Neural cell (in vitro differentiated cells): Measurements from ENCODE around the gene FLT3LG. TPM values are rescaled to one million over a fixed set of nuclear protein-coding genes. Genes with fewer than 3 reads are reported as not detected.

Experiments
- H2AFZ ChIP-seq: fragments of 200-600, 300-800 bp; sonication (generic), shearing (Covaris generic); 2 replicates; pipeline ENCODE4 v1.6.0; 2014; ENCODE audit warnings: low read depth, mild to moderate bottlenecking, antibody characterized with exemption, low read length, moderate library complexity
- H3F3A ChIP-seq: fragments of 200-600 bp; shearing (Covaris generic); 2 replicates; pipeline ENCODE4 v1.6.1; 2016; ENCODE audit warnings: mild to moderate bottlenecking, moderate library complexity, mixed read lengths, antibody characterized with exemption, low read length; ENCODE audit not compliant: insufficient read depth, poor library complexity, severe bottlenecking
- H3K27ac ChIP-seq: fragments of 200-600, 300-800 bp; sonication (generic), shearing (Covaris generic); 2 replicates; pipeline ENCODE4 v1.5.1; 2014; ENCODE audit warnings: mild to moderate bottlenecking, low read length, moderate library complexity
- H3K27me3 ChIP-seq: fragments of 300-800, 200-600 bp; sonication (generic), shearing (Covaris generic); 2 replicates; pipeline ENCODE4 v1.6.0; 2014; ENCODE audit warnings: mild to moderate bottlenecking, low read depth, low read length, moderate library complexity; ENCODE audit not compliant: insufficient read depth
- H3K36me3 ChIP-seq: fragments of 300-800, 200-600 bp; sonication (generic), shearing (Covaris generic); 2 replicates; pipeline ENCODE4 v1.5.1; 2014; ENCODE audit warnings: mild to moderate bottlenecking, antibody characterized with exemption, low read length, moderate library complexity; ENCODE audit not compliant: insufficient read depth
- H3K4me2 ChIP-seq: fragments of 300-800, 200-600 bp; sonication (generic), shearing (Covaris generic); 2 replicates; pipeline ENCODE4 v1.6.0; 2014; ENCODE audit warnings: mild to moderate bottlenecking, low read length
- H3K4me3 ChIP-seq: fragments of 300-800, 200-600 bp; sonication (generic), shearing (Covaris generic); 2 replicates; pipeline ENCODE4 v1.5.1; 2014; ENCODE audit warnings: mild to moderate bottlenecking, low read length, moderate library complexity
- H3K79me2 ChIP-seq: fragments of 200-600 bp; shearing (Covaris generic); replicated peaks from 2 replicates; pipeline ENCODE4 v1.6.0; 2014; ENCODE audit warnings: mild to moderate bottlenecking, low read length, moderate library complexity; ENCODE audit not compliant: insufficient read depth
- H3K9ac ChIP-seq: fragments of 300-800, 200-600 bp; sonication (generic), shearing (Covaris generic); 2 replicates; pipeline ENCODE4 v1.6.1; 2016; ENCODE audit warnings: mild to moderate bottlenecking, low read length, mixed read lengths
- H3K9me2 ChIP-seq: fragments of 200-600 bp; shearing (Covaris generic); 2 replicates; pipeline ENCODE4 v1.6.1; 2016; ENCODE audit warnings: mild to moderate bottlenecking, low read length, mixed read lengths; ENCODE audit not compliant: insufficient read depth
- H3K9me3 ChIP-seq: fragments of 200-600, 300-800 bp; sonication (generic), shearing (Covaris generic); 2 replicates; pipeline ENCODE4 v1.6.1; 2016; ENCODE audit warnings: mild to moderate bottlenecking, mixed run types, low read length, moderate library complexity, mixed read lengths
- H4K20me1 ChIP-seq: fragments of 200-600 bp; shearing (Covaris generic); 2 replicates; pipeline ENCODE4 v1.6.1; 2016; ENCODE audit warnings: mild to moderate bottlenecking, mixed run types; ENCODE audit not compliant: insufficient read depth
- EP300 ChIP-seq: fragments of 450-650 bp; conservative IDR thresholded peaks from 2 replicates; pipeline ENCODE4 v1.6.1; 2014; ENCODE audit warnings: antibody characterized with exemption, mild to moderate bottlenecking, moderate library complexity; ENCODE audit not compliant: poor library complexity, severe bottlenecking
- EZH2 ChIP-seq: fragments of 200-600, 300-800 bp; shearing (Covaris generic), sonication (generic); IDR thresholded peaks from 2 replicates; pipeline ENCODE4 v1.6.1; 2014; ENCODE audit warnings: antibody characterized with exemption, low read length, borderline replicate concordance, mild to moderate bottlenecking; ENCODE audit not compliant: insufficient read depth, poor library complexity, severe bottlenecking
- MXI1 ChIP-seq: fragments of 450-650 bp; conservative IDR thresholded peaks from 2 replicates; pipeline ENCODE4 v1.6.1; 2014; ENCODE audit warnings: antibody characterized with exemption, mild to moderate bottlenecking; ENCODE audit not compliant: poor library complexity, severe bottlenecking
- POLR2AphosphoS5 ChIP-seq: IDR thresholded peaks from 2 replicates; pipeline ENCODE4 v1.6.1; 2012
- RAD21 ChIP-seq: fragments of 450-650 bp; conservative IDR thresholded peaks from 2 replicates; pipeline ENCODE4 v1.6.1; 2014; ENCODE audit warnings: antibody characterized with exemption, mild to moderate bottlenecking, moderate library complexity
- SMC3 ChIP-seq: fragments of 450-650 bp; conservative IDR thresholded peaks from 2 replicates; pipeline ENCODE4 v1.6.1; 2014; ENCODE audit warnings: antibody characterized with exemption, mild to moderate bottlenecking, moderate library complexity; ENCODE audit not compliant: poor library complexity
- TAF1 ChIP-seq: IDR thresholded peaks from 2 replicates; pipeline ENCODE4 v1.6.1; 2012; ENCODE audit warnings: low read depth
- polyA plus RNA-seq: library from polyadenylated mRNA; depleted of rRNA; stranded (reverse); fragments of >200 nt; gene quantifications from 2 replicates; pipeline ENCODE4 v1.2.3, GENCODE V29; 2014
- TF ChIP-seq, protein P1 (sequence below): IDR thresholded peaks from 2 replicates; pipeline ENCODE4 v1.6.1; 2012; ENCODE audit warnings: borderline replicate concordance
- TF ChIP-seq, protein P2 (sequence below): fragments of 450-650 bp; IDR thresholded peaks from 2 replicates; pipeline ENCODE4 v1.5.1; 2014; ENCODE audit warnings: antibody characterized with exemption, mild to moderate bottlenecking, moderate library complexity; ENCODE audit not compliant: poor library complexity, severe bottlenecking

Gene FLT3LG
- polyA plus RNA-seq, 1 donor from 2014 or later, result not detected

DNA sequence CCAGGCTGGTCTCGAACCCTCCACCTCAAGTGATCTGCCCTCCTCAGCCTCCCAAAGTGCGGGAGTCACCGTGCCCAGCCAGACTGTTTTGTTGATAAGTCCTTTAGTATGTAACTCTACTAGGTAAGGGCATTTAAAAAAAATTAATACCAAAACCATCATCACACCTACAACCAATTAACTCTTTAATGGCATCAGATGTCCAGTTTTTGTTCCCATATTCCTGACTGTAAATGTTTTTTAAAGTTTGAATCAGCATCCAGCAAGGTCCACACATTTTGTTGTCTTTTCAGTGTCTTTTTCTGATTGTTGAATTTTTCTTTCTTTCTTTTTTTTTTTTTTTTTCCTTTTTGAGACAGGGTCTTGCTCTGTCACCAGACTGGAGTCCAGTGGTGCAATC, 44.0 kb downstream of the FLT3LG start:
- H3K27ac ChIP-seq, result no peak overlapping the region
- H3K9me3 ChIP-seq, result no peaks in the 10 kb centered on the region
- no peak overlapping the region for H3K9ac ChIP-seq
- H3K9me2 ChIP-seq, result no peaks in the 10 kb centered on the region
- no peaks in the 10 kb centered on the region for H3F3A ChIP-seq
- no peaks in the 10 kb centered on the region for H3K27me3 ChIP-seq
- H3K4me3 ChIP-seq, result no peak overlapping the region
- TF ChIP-seq POLR2AphosphoS5, result no peak
- TF ChIP-seq, protein P1, sequence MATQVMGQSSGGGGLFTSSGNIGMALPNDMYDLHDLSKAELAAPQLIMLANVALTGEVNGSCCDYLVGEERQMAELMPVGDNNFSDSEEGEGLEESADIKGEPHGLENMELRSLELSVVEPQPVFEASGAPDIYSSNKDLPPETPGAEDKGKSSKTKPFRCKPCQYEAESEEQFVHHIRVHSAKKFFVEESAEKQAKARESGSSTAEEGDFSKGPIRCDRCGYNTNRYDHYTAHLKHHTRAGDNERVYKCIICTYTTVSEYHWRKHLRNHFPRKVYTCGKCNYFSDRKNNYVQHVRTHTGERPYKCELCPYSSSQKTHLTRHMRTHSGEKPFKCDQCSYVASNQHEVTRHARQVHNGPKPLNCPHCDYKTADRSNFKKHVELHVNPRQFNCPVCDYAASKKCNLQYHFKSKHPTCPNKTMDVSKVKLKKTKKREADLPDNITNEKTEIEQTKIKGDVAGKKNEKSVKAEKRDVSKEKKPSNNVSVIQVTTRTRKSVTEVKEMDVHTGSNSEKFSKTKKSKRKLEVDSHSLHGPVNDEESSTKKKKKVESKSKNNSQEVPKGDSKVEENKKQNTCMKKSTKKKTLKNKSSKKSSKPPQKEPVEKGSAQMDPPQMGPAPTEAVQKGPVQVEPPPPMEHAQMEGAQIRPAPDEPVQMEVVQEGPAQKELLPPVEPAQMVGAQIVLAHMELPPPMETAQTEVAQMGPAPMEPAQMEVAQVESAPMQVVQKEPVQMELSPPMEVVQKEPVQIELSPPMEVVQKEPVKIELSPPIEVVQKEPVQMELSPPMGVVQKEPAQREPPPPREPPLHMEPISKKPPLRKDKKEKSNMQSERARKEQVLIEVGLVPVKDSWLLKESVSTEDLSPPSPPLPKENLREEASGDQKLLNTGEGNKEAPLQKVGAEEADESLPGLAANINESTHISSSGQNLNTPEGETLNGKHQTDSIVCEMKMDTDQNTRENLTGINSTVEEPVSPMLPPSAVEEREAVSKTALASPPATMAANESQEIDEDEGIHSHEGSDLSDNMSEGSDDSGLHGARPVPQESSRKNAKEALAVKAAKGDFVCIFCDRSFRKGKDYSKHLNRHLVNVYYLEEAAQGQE, result no peak
- no peak for TF ChIP-seq RAD21
- TF ChIP-seq EP300, result no peak
- no peak for TF ChIP-seq EZH2
- TF ChIP-seq SMC3, result no peak
- TF ChIP-seq, protein P2, sequence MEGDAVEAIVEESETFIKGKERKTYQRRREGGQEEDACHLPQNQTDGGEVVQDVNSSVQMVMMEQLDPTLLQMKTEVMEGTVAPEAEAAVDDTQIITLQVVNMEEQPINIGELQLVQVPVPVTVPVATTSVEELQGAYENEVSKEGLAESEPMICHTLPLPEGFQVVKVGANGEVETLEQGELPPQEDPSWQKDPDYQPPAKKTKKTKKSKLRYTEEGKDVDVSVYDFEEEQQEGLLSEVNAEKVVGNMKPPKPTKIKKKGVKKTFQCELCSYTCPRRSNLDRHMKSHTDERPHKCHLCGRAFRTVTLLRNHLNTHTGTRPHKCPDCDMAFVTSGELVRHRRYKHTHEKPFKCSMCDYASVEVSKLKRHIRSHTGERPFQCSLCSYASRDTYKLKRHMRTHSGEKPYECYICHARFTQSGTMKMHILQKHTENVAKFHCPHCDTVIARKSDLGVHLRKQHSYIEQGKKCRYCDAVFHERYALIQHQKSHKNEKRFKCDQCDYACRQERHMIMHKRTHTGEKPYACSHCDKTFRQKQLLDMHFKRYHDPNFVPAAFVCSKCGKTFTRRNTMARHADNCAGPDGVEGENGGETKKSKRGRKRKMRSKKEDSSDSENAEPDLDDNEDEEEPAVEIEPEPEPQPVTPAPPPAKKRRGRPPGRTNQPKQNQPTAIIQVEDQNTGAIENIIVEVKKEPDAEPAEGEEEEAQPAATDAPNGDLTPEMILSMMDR, result no peak
- TF ChIP-seq TAF1, result no peak
- no peak for TF ChIP-seq MXI1
- H2AFZ ChIP-seq, result no peak overlapping the region
- no peaks in the 10 kb centered on the region for H3K36me3 ChIP-seq
- H3K79me2 ChIP-seq, result no peaks in the 10 kb centered on the region
- H4K20me1 ChIP-seq, result no peaks in the 10 kb centered on the region
- H3K4me2 ChIP-seq, result no peak overlapping the region

DNA sequence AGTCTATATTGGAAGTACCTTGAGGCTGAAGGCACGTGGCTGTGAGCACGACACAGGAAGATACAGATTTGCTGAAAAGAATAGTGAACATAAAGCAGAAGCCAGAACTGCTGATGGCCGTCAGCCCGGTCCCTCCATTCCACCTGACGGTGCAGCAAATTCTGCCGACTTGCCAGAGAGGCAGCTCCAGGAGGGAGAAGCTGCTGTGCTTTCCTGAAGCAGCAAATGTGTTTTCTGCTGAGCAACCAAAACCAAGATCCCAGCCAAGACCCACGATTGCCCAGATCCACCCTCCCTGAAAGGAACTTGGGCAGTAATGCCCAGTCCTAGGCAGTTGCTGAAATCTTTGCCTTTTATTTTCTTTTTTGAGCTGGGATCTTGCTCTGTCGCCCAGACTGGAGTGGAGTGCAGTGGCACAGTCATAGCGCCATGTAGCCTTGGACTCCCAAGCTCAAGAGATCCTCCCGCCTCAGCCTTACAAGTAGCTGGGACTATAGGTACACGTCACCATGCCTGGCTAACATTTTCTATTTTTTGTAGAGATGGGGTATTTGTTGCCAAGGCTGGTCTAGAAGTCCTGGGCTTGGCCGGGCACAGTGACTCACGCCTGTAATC, 46.8 kb downstream of the FLT3LG start:
- H3K4me2 ChIP-seq, result no peak overlapping the region
- H2AFZ ChIP-seq, result no peak overlapping the region
- H3K9me3 ChIP-seq, result no peaks in the 10 kb centered on the region
- H3K36me3 ChIP-seq, result no peaks in the 10 kb centered on the region
- H3K79me2 ChIP-seq, result no peaks in the 10 kb centered on the region
- H3K9ac ChIP-seq, result no peak overlapping the region
- no peaks in the 10 kb centered on the region for H4K20me1 ChIP-seq
- no peaks in the 10 kb centered on the region for H3K9me2 ChIP-seq
- no peak for TF ChIP-seq TAF1
- TF ChIP-seq, protein P1, result no peak
- no peak for TF ChIP-seq MXI1
- no peak overlapping the region for H3K27ac ChIP-seq
- H3K27me3 ChIP-seq, result no peaks in the 10 kb centered on the region
- H3K4me3 ChIP-seq, result no peak overlapping the region
- no peaks in the 10 kb centered on the region for H3F3A ChIP-seq
